Keratinocyte (primary cell): ENCODE measurements around the gene PRPH2. TPM values are rescaled to one million over a fixed set of nuclear protein-coding genes. Genes with fewer than 3 reads are reported as not detected.

Experiments
- DNase-seq: peaks from one replicate; pipeline ENCODE4 v3.0.0-alpha.2; 2011; ENCODE audit warnings: low read depth, missing footprints, low spot score
- FAIRE-seq: peaks from 2 replicates; lab custom pipeline; 2011; peaks lifted over from hg19 to GRCh38; lab: Jason Lieb, UNC
- H2AFZ ChIP-seq: 2 replicates; pipeline ENCODE4 v1.6.0; 2012; ENCODE audit warnings: low read length, control low read depth, inconsistent platforms; ENCODE audit not compliant: control insufficient read depth
- H3K27ac ChIP-seq: 2 replicates; pipeline ENCODE4 v1.5.1; 2011; ENCODE audit warnings: low read length; ENCODE audit not compliant: control insufficient read depth, insufficient read depth
- H3K27me3 ChIP-seq: 3 replicates; pipeline ENCODE4 v1.6.0; 2011; ENCODE audit warnings: low read length; ENCODE audit not compliant: control insufficient read depth, insufficient read depth; ENCODE audit errors: extremely low read depth
- H3K36me3 ChIP-seq, 2 experiments: 2 replicates in 1 of 2; 3 replicates in 1 of 2; pipeline ENCODE4 v1.5.1; 2011; ENCODE audit warnings: low read length in 2 of 2, mild to moderate bottlenecking in 1 of 2; ENCODE audit not compliant: control insufficient read depth in 2 of 2, insufficient read depth in 2 of 2; ENCODE audit errors: extremely low read depth in 1 of 2
- H3K4me1 ChIP-seq: 3 replicates; pipeline ENCODE4 v1.5.1; 2011; ENCODE audit warnings: low read length; ENCODE audit not compliant: control insufficient read depth, insufficient read depth; ENCODE audit errors: extremely low read depth
- H3K4me2 ChIP-seq: 3 replicates; pipeline ENCODE4 v1.6.0; 2011; ENCODE audit warnings: low read depth, low read length; ENCODE audit not compliant: control insufficient read depth, insufficient read depth; ENCODE audit errors: extremely low read depth
- H3K4me3 ChIP-seq, 3 experiments: fragments of 200-600 bp in 1 of 3; sonication (generic) in 1 of 3; 2 replicates in 2 of 3; 3 replicates in 1 of 3; pipeline ENCODE4 v1.5.1; 2011 to 2016; ENCODE audit warnings: low read length in 3 of 3, mild to moderate bottlenecking in 3 of 3, control low read depth in 2 of 3, inconsistent platforms in 1 of 3, low read depth in 1 of 3, mixed read lengths in 1 of 3, mixed run types in 1 of 3, moderate library complexity in 1 of 3; ENCODE audit not compliant: control insufficient read depth in 2 of 3, insufficient read depth in 2 of 3; ENCODE audit errors: extremely low read depth in 1 of 3
- H3K79me2 ChIP-seq: 2 replicates; pipeline ENCODE4 v1.6.0; 2012; ENCODE audit warnings: low read length; ENCODE audit not compliant: control insufficient read depth, insufficient read depth
- H3K9ac ChIP-seq: 3 replicates; pipeline ENCODE4 v1.6.0; 2011; ENCODE audit warnings: low read length; ENCODE audit not compliant: control insufficient read depth, insufficient read depth; ENCODE audit errors: extremely low read depth
- H3K9me1 ChIP-seq: 3 replicates; pipeline ENCODE4 v1.6.0; 2011; ENCODE audit warnings: low read length; ENCODE audit not compliant: control insufficient read depth, insufficient read depth; ENCODE audit errors: extremely low read depth
- H3K9me3 ChIP-seq: 2 replicates; pipeline ENCODE4 v1.5.1; 2012; ENCODE audit warnings: low read depth, low read length; ENCODE audit not compliant: control insufficient read depth
- H4K20me1 ChIP-seq: 3 replicates; pipeline ENCODE4 v1.6.0; 2011; ENCODE audit warnings: low read length; ENCODE audit not compliant: control insufficient read depth, insufficient read depth; ENCODE audit errors: extremely low read depth
- EZH2 ChIP-seq: IDR thresholded peaks from one replicate; pipeline ENCODE4 v1.6.1; 2012; ENCODE audit warnings: inconsistent platforms, mild to moderate bottlenecking, low read length, moderate library complexity
- dilution Hi-C: fragments of 300-500 bp; cut with MboI; formaldehyde crosslinking; loops from one replicate; pipeline ENCODE4 v1.7.0; 2020; ENCODE audit warnings: low sequenced_read_pairs; ENCODE audit not compliant: extremely low pct_ligation_motif_present
- polyA plus RNA-seq, 5 experiments: library from polyadenylated mRNA; depleted of rRNA in 3 of 5; stranded (reverse) in 3 of 5; stranded (forward) in 1 of 5; unstranded in 1 of 5; fragments of >200 nt; gene quantifications; 1 replicate in 1 of 5; 2 replicates in 3 of 5; 3 replicates in 1 of 5; pipeline versions ENCODE4 v1.2.1 to v1.2.3, GENCODE V29; 2011 to 2012; ENCODE audit warnings: missing spikeins in 2 of 5, low read depth in 1 of 5, low replicate concordance in 1 of 5
- TF ChIP-seq, protein P1 (sequence below), 3 experiments: IDR thresholded peaks in 1 of 3; conservative IDR thresholded peaks in 1 of 3; optimal IDR thresholded peaks in 1 of 3; 2 replicates in 2 of 3; 3 replicates in 1 of 3; pipeline versions ENCODE3 to v1.5.1; 2011; ENCODE audit warnings: low read length in 3 of 3, mild to moderate bottlenecking in 3 of 3, moderate library complexity in 2 of 3, control low read depth in 1 of 3, inconsistent platforms in 1 of 3; ENCODE audit not compliant: insufficient read depth in 2 of 3; ENCODE audit errors: extremely low read depth in 1 of 3

The PRPH2 gene
- polyA plus RNA-seq, 1 donor (not counting 4 experiments of a cell fraction or from before 2014, with no cell fraction given), result 0.01 TPM

DNA sequence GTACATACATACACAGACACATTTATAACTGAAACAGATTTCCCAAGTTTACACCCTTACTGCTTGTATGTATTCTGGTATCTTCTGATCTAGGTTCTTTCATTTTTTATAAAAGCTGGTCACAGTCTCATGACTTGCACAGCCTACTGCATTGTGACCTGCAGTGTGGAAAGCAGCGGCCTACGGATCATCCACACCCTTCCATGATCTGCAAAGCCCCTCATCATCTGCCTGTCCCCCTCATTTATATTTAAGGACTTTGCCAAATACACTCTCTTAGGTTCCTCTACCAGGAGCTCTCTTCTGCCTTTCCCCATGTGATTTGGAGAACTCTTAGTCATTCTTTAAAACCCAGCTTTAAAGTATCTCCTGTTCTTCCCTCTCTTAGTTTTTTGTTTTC, 47.4 kb upstream of the PRPH2 start:
- no peak overlapping the region for H3K27ac ChIP-seq
- no peaks in the 10 kb centered on the region for H4K20me1 ChIP-seq
- H3K36me3 ChIP-seq, result no peaks in the 10 kb centered on the region
- no peak for FAIRE-seq
- no peak overlapping the region for H3K4me2 ChIP-seq
- no peak overlapping the region for H3K9ac ChIP-seq
- peaks cover 5% of the 10 kb centered on the region for H3K4me1 ChIP-seq
- no peaks in the 10 kb centered on the region for H3K9me1 ChIP-seq
- H3K9me3 ChIP-seq, result no peaks in the 10 kb centered on the region
- H2AFZ ChIP-seq, result no peak overlapping the region
- TF ChIP-seq, protein P1, sequence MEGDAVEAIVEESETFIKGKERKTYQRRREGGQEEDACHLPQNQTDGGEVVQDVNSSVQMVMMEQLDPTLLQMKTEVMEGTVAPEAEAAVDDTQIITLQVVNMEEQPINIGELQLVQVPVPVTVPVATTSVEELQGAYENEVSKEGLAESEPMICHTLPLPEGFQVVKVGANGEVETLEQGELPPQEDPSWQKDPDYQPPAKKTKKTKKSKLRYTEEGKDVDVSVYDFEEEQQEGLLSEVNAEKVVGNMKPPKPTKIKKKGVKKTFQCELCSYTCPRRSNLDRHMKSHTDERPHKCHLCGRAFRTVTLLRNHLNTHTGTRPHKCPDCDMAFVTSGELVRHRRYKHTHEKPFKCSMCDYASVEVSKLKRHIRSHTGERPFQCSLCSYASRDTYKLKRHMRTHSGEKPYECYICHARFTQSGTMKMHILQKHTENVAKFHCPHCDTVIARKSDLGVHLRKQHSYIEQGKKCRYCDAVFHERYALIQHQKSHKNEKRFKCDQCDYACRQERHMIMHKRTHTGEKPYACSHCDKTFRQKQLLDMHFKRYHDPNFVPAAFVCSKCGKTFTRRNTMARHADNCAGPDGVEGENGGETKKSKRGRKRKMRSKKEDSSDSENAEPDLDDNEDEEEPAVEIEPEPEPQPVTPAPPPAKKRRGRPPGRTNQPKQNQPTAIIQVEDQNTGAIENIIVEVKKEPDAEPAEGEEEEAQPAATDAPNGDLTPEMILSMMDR (optimal IDR thresholded peaks at IDR 0.05 in 1 of 3, IDR thresholded peaks at IDR 0.05 in 1 of 3, conservative IDR thresholded peaks at IDR 0.05 in 1 of 3; ENCODE audit: extremely low read depth in 1 of 3, insufficient read depth in 2 of 3, low read length in 3 of 3), result no peak
- no peak for TF ChIP-seq EZH2
- dilution Hi-C loops, result no loop called here
- H3K27me3 ChIP-seq, result no peaks in the 10 kb centered on the region
- no peaks in the 10 kb centered on the region for H3K79me2 ChIP-seq
- no peak for DNase-seq
- H3K4me3 ChIP-seq, result no peak overlapping the region

DNA sequence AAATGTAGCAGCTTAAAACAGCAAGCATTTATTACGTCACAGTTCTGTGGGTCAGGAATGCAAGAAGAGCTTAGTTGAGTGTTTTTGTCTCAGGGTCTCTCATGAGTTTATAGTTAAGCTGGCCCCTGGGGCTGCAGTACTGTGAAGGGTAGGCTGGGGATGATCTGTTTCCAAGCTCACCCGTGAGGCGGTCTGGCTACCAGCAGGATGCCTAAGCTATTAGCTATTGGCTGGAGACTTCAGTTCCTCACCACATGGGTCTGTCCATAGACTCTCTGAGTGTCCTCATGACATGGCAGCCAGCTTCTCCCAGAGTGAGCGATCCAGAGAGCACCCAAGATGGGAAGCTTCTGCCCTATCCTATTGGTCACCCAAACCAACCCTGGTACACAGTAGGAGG, 46.7 kb upstream of the PRPH2 start:
- H3K4me1 ChIP-seq, result peaks cover 5% of the 10 kb centered on the region
- dilution Hi-C loops, result no loop called here
- no peak overlapping the region for H3K4me3 ChIP-seq
- no peak overlapping the region for H2AFZ ChIP-seq
- no peak overlapping the region for H3K9ac ChIP-seq
- FAIRE-seq (no peak), DNase-seq (no peak)
- H3K4me2 ChIP-seq, result no peak overlapping the region
- no peaks in the 10 kb centered on the region for H3K79me2 ChIP-seq
- H3K9me1 ChIP-seq, result no peaks in the 10 kb centered on the region
- H4K20me1 ChIP-seq, result no peaks in the 10 kb centered on the region
- no peaks in the 10 kb centered on the region for H3K9me3 ChIP-seq
- H3K27me3 ChIP-seq, result no peaks in the 10 kb centered on the region
- H3K36me3 ChIP-seq, result no peaks in the 10 kb centered on the region
- TF ChIP-seq, protein P1 (optimal IDR thresholded peaks at IDR 0.05 in 1 of 3, IDR thresholded peaks at IDR 0.05 in 1 of 3, conservative IDR thresholded peaks at IDR 0.05 in 1 of 3; ENCODE audit: extremely low read depth in 1 of 3, insufficient read depth in 2 of 3, low read length in 3 of 3), result no peak
- TF ChIP-seq EZH2, result no peak
- H3K27ac ChIP-seq, result no peak overlapping the region
